Activated CD4-positive, alpha-beta T cell treated with anti-CD3 and anti-CD28 coated beads for 36 hours (primary cell): Measurements from ENCODE around the gene TTC34. TPM values are rescaled to one million over a fixed set of nuclear protein-coding genes. Genes with fewer than 3 reads are reported as not detected.
A peak's percentile ranks its signal among the peaks of the same experiment; 100 is the strongest.

Experiments
- ATAC-seq: fragments of 200-7000 bp; cut with Tn5 transposase; one replicate; pipeline ENCODE4 v1.10.0; 2021; ENCODE audit warnings: mild to moderate bottlenecking, moderate library complexity
- CTCF ChIA-PET: fragments of 350-600 bp; sonication (Branson Sonifier 250); formaldehyde crosslinking; loops from one replicate; lab custom pipeline; 2021; ENCODE audit warnings: antibody characterized with exemption; lab: Charles Lee
- POLR2A ChIA-PET: fragments of 350-600 bp; sonication (Branson Sonifier 250); formaldehyde crosslinking; loops from one replicate; lab custom pipeline; 2021; ENCODE audit warnings: antibody characterized with exemption, inconsistent platforms; lab: Charles Lee
- DNase-seq: peaks from one replicate; pipeline ENCODE4 v3.0.0-alpha.2; 2020
- H3K27ac Mint-ChIP-seq: one replicate; pipeline ENCODE4 v1.8.0; 2021; ENCODE audit warnings: mixed read lengths
- H3K27me3 Mint-ChIP-seq: one replicate; pipeline ENCODE4 v1.8.0; 2021; ENCODE audit warnings: mixed read lengths
- H3K36me3 Mint-ChIP-seq: one replicate; pipeline ENCODE4 v1.8.0; 2021; ENCODE audit warnings: low read depth, mixed read lengths
- H3K4me1 Mint-ChIP-seq: one replicate; pipeline ENCODE4 v1.8.0; 2021; ENCODE audit warnings: mixed read lengths
- H3K4me3 Mint-ChIP-seq: one replicate; pipeline ENCODE4 v1.8.0; 2021; ENCODE audit warnings: mild to moderate bottlenecking, moderate library complexity, mixed read lengths
- H3K9me3 Mint-ChIP-seq: one replicate; pipeline ENCODE4 v1.8.0; 2021; ENCODE audit warnings: low read depth, mixed read lengths
- intact Hi-C, 2 experiments: fragments of 100-400 bp; cut with DNase I in 1 of 2; cut with micrococcal nuclease in 1 of 2; formaldehyde crosslinking; loops; one replicate each; pipeline versions ENCODE4 v1.14.2 to v1.15.1; 2022 to 2024; cut with DNase I, micrococcal nuclease
- total RNA-seq, 2 experiments: library from RNA; stranded (reverse); gene quantifications; one replicate each; pipeline ENCODE4 v1.2.3, GENCODE V29; 2021

TTC34 gene
- 1 to 10 TPM; 1.3 TPM for total RNA-seq

GRCh38 chr1:2801535-2802291 lies at the start of gene TTC34:
Gene TTC34 (minus strand): TSS chr1:2801693. CDS start chr1:2800827, 866 bp downstream.
- ATAC-seq (peak; percentile 89), DNase-seq (peak; percentile 81)
- H3K4me3 Mint-ChIP-seq = no peak within 1 kb of the TSS
- ChIA-PET POLR2A (no interaction called here), CTCF (interaction anchor here (0.9 to 1.6 kb wide), 2 partner anchors 9 to 386 kb away, joined by 3 to 4 read pairs; no protein-coding TSS in a partner anchor)
- H3K36me3 Mint-ChIP-seq = no peaks in the 10 kb centered on the region
- no peaks in the 10 kb centered on the region for H3K4me1 Mint-ChIP-seq
- intact Hi-C loops = loop anchor here in 1 of 2 experiments (1.0 kb wide), 1 partner anchor 386 kb away; no protein-coding TSS in a partner anchor
- no peak within 1 kb of the TSS for H3K27ac Mint-ChIP-seq
- H3K27me3 Mint-ChIP-seq = peaks cover 5% of the 10 kb centered on the region
- no peaks in the 10 kb centered on the region for H3K9me3 Mint-ChIP-seq

GRCh38 chr1:2850502-2850901 lies 49.0 kb upstream of the TTC34 start:
- Mint-ChIP-seq H3K27me3 (no peaks in the 10 kb centered on the region), H3K36me3 (no peaks in the 10 kb centered on the region), H3K4me1 (peaks cover 3% of the 10 kb centered on the region), H3K4me3 (no peak overlapping the region), H3K27ac (no peak overlapping the region), H3K9me3 (no peaks in the 10 kb centered on the region)
- POLR2A ChIA-PET = no interaction called here
- no peak for DNase-seq
- intact Hi-C loops = no loop called here
- no peak for ATAC-seq
- CTCF ChIA-PET = no interaction called here

GRCh38 chr1:2848006-2848670 lies 46.6 kb upstream of the TTC34 start:
- no peaks in the 10 kb centered on the region for H3K27me3 Mint-ChIP-seq
- ChIA-PET POLR2A (no interaction called here), CTCF (no interaction called here)
- H3K4me3 Mint-ChIP-seq = no peak overlapping the region
- no peak for ATAC-seq
- H3K4me1 Mint-ChIP-seq = peaks cover 3% of the 10 kb centered on the region
- intact Hi-C loops = no loop called here
- H3K9me3 Mint-ChIP-seq = no peaks in the 10 kb centered on the region
- H3K36me3 Mint-ChIP-seq = no peaks in the 10 kb centered on the region
- no peak for DNase-seq
- no peak overlapping the region for H3K27ac Mint-ChIP-seq

GRCh38 chr1:2847086-2847985 lies 45.8 kb upstream of the TTC34 start:
- intact Hi-C loops = no loop called here
- POLR2A ChIA-PET = no interaction called here
- no peak for ATAC-seq

GRCh38 chr1:2845869-2846268 lies 44.4 kb upstream of the TTC34 start:
- Mint-ChIP-seq H3K9me3 (no peaks in the 10 kb centered on the region), H3K4me3 (no peak overlapping the region), H3K36me3 (no peaks in the 10 kb centered on the region), H3K4me1 (peaks cover 9% of the 10 kb centered on the region), H3K27ac (no peak overlapping the region), H3K27me3 (no peaks in the 10 kb centered on the region)
- ATAC-seq (no peak), DNase-seq (no peak)
- POLR2A ChIA-PET = no interaction called here
- intact Hi-C loops = no loop called here
- CTCF ChIA-PET = no interaction called here

More at GRCh38 chr1:2847086-2847985, 45.8 kb upstream of the TTC34 start:
- CTCF ChIA-PET = interaction anchor here (0.7 kb wide), 1 partner anchor 15 kb away, joined by 4 read pairs; no protein-coding TSS in a partner anchor
- Mint-ChIP-seq H3K36me3 (no peaks in the 10 kb centered on the region), H3K4me3 (no peak overlapping the region), H3K27ac (no peak overlapping the region), H3K4me1 (peaks cover 3% of the 10 kb centered on the region), H3K9me3 (no peaks in the 10 kb centered on the region), H3K27me3 (no peaks in the 10 kb centered on the region)
- DNase-seq = no peak

GRCh38 chr1:2840036-2840809 lies 38.7 kb upstream of the TTC34 start:
- CTCF ChIA-PET = interaction anchor here (0.9 kb wide), 1 partner anchor 18 kb away, joined by 3 read pairs; no protein-coding TSS in a partner anchor
- POLR2A ChIA-PET = no interaction called here
- Mint-ChIP-seq H3K9me3 (no peaks in the 10 kb centered on the region), H3K27ac (peak overlapping the region; percentile 84), H3K4me1 (peaks cover 21% of the 10 kb centered on the region), H3K4me3 (peak overlapping the region; percentile 67), H3K36me3 (no peaks in the 10 kb centered on the region), H3K27me3 (no peaks in the 10 kb centered on the region)
- ATAC-seq (peak; percentile 96), DNase-seq (peak; percentile 81)
- intact Hi-C loops = loop anchor here in 1 of 2 experiments (1.0 kb wide), 4 partner anchors 18 to 425 kb away; no protein-coding TSS in a partner anchor

- H3K9me3 Mint-ChIP-seq = no peaks in the 10 kb centered on the region
- no peak for ATAC-seq
- H3K27ac Mint-ChIP-seq = no peak overlapping the region
- no peak overlapping the region for H3K4me3 Mint-ChIP-seq
- ChIA-PET POLR2A (no interaction called here), CTCF (no interaction called here)
- intact Hi-C loops = no loop called here
- no peaks in the 10 kb centered on the region for H3K36me3 Mint-ChIP-seq
- H3K4me1 Mint-ChIP-seq = peaks cover 21% of the 10 kb centered on the region
- H3K27me3 Mint-ChIP-seq = no peaks in the 10 kb centered on the region
- DNase-seq = no peak
These were observed 36.3 kb upstream of the TTC34 start for GRCh38 chr1:2837823-2838222.

GRCh38 chr1:2837316-2837715 lies 35.8 kb upstream of the TTC34 start:
- CTCF ChIA-PET = no interaction called here
- peaks cover 21% of the 10 kb centered on the region for H3K4me1 Mint-ChIP-seq
- POLR2A ChIA-PET = no interaction called here

GRCh38 chr1:2836333-2836970 lies 35.0 kb upstream of the TTC34 start:
- ATAC-seq (no peak), DNase-seq (no peak)
- intact Hi-C loops = no loop called here
- Mint-ChIP-seq H3K4me3 (no peak overlapping the region), H3K4me1 (peaks cover 21% of the 10 kb centered on the region), H3K9me3 (no peaks in the 10 kb centered on the region), H3K27ac (no peak overlapping the region), H3K36me3 (no peaks in the 10 kb centered on the region), H3K27me3 (no peaks in the 10 kb centered on the region)
- ChIA-PET CTCF (no interaction called here), POLR2A (interaction anchor here (0.6 kb wide), 1 partner anchor 54 kb away, joined by 3 read pairs; no protein-coding TSS in a partner anchor)

More at GRCh38 chr1:2837316-2837715, 35.8 kb upstream of the TTC34 start:
- Mint-ChIP-seq H3K36me3 (no peaks in the 10 kb centered on the region), H3K4me3 (no peak overlapping the region), H3K27ac (no peak overlapping the region), H3K27me3 (no peaks in the 10 kb centered on the region), H3K9me3 (no peaks in the 10 kb centered on the region)
- DNase-seq = no peak
- intact Hi-C loops = no loop called here
- ATAC-seq = no peak

GRCh38 chr1:2835650-2836159 lies 34.2 kb upstream of the TTC34 start:
- intact Hi-C loops = no loop called here
- ChIA-PET CTCF (interaction anchor here (0.8 kb wide), 1 partner anchor 272 kb away, joined by 3 read pairs; no protein-coding TSS in a partner anchor), POLR2A (interaction anchor here (0.6 kb wide), 1 partner anchor 53 kb away, joined by 3 read pairs; no protein-coding TSS in a partner anchor)
- Mint-ChIP-seq H3K27me3 (no peaks in the 10 kb centered on the region), H3K9me3 (no peaks in the 10 kb centered on the region), H3K4me1 (peaks cover 14% of the 10 kb centered on the region), H3K27ac (no peak overlapping the region), H3K4me3 (no peak overlapping the region), H3K36me3 (no peaks in the 10 kb centered on the region)
- ATAC-seq (no peak), DNase-seq (no peak)
